K562 (cell line): ENCODE measurements around the gene PGAP3.

Experiments used
- ARNT ChIP-seq, 2 experiments: fragments of 450-650 bp; IDR thresholded peaks; 2 replicates each; pipeline ENCODE4 v1.6.1; 2016; ENCODE audit warnings: mild to moderate bottlenecking in 1 of 2
- BRCA1 ChIP-seq, 2 experiments: fragments of 450-650 bp in 1 of 2; sonication (generic) in 1 of 2; formaldehyde crosslinking in 1 of 2; IDR thresholded peaks; 2 replicates each; pipeline versions ENCODE4 v1.5.0 to v1.6.1; 2017 to 2020; ENCODE audit warnings: mild to moderate bottlenecking in 1 of 2, missing genetic modification reagents in 1 of 2
- CEBPB ChIP-seq: fragments of 450-650 bp; IDR thresholded peaks from 2 replicates; pipeline ENCODE4 v1.6.1; 2016; ENCODE audit warnings: missing genetic modification characterization, missing compliant biosample characterization
- CHD2 ChIP-seq: IDR thresholded peaks from 2 replicates; pipeline ENCODE4 v1.6.1; 2011; ENCODE audit warnings: low read depth, low read length
- KDM1A ChIP-seq, 2 experiments: fragments of 450-650 bp; IDR thresholded peaks; 2 replicates each; pipeline ENCODE4 v1.6.1; 2016; ENCODE audit warnings: mild to moderate bottlenecking in 2 of 2
- POLR2A ChIP-seq: fragments of 450-650 bp; conservative IDR thresholded peaks from 2 replicates; pipeline ENCODE4 v1.6.1; 2016
- RAD21 ChIP-seq, 2 experiments: fragments of 250-450 bp in 1 of 2; fragments of 450-650 bp in 1 of 2; sonication (Bioruptor Pico) in 1 of 2; formaldehyde crosslinking in 1 of 2; IDR thresholded peaks in 1 of 2; conservative IDR thresholded peaks in 1 of 2; 2 replicates each; pipeline versions ENCODE4 v1.4.0 to v1.8.0; 2020 to 2022; ENCODE audit warnings: mild to moderate bottlenecking in 2 of 2, moderate library complexity in 1 of 2
- SP1 ChIP-seq: sonication (generic); formaldehyde crosslinking; IDR thresholded peaks from 2 replicates; pipeline ENCODE4 v1.8.1; 2022; ENCODE audit warnings: mild to moderate bottlenecking, missing genetic modification reagents
- ZNF551 ChIP-seq: fragments of 250-450 bp; sonication (Bioruptor Pico); IDR thresholded peaks from 2 replicates; pipeline ENCODE4 v1.5.0; 2021; ENCODE audit warnings: mild to moderate bottlenecking, moderate library complexity
- TF ChIP-seq, protein P1 (sequence below): fragments of 450-650 bp; IDR thresholded peaks from 2 replicates; pipeline ENCODE4 v1.6.1; 2016; ENCODE audit warnings: low read depth, mild to moderate bottlenecking, moderate library complexity

DNA sequence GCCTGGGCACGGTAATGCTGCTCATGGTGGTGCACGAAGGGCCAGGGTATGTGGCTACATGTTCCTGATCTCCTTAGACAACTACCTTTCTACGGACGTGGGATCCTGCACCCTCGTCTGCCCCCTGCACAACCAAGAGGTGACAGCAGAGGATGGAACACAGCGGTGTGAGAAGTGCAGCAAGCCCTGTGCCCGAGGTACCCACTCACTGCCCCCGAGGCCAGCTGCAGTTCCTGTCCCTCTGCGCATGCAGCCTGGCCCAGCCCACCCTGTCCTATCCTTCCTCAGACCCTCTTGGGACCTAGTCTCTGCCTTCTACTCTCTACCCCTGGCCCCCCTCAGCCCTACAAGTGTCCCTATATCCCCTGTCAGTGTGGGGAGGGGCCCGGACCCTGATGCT is 24.0 kb upstream of the PGAP3 start:
- TF ChIP-seq POLR2A, result no peak
- TF ChIP-seq SP1, result no peak
- no peak for TF ChIP-seq BRCA1 (IDR thresholded peaks at IDR 0.05)
- TF ChIP-seq BRCA1 (CRISPR knock-in tag; IDR thresholded peaks at IDR 0.05), result no peak
- TF ChIP-seq ARNT (IDR thresholded peaks at IDR 0.05), result no peak
- no peak for TF ChIP-seq CHD2
- TF ChIP-seq ZNF551 (CRISPR knock-in tag), result no peak
- no peak for TF ChIP-seq CEBPB
- TF ChIP-seq RAD21 (CRISPR knock-in tag; conservative IDR thresholded peaks at IDR 0.05 in 1 of 2, IDR thresholded peaks at IDR 0.05 in 1 of 2), result no peak
- TF ChIP-seq KDM1A (IDR thresholded peaks at IDR 0.05), result no peak
- TF ChIP-seq, protein P1, sequence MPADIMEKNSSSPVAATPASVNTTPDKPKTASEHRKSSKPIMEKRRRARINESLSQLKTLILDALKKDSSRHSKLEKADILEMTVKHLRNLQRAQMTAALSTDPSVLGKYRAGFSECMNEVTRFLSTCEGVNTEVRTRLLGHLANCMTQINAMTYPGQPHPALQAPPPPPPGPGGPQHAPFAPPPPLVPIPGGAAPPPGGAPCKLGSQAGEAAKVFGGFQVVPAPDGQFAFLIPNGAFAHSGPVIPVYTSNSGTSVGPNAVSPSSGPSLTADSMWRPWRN, result no peak
